Posterior vena cava (tissue), 2 donors: ENCODE measurements around the gene NXPH4. TPM values are rescaled to one million over a fixed set of nuclear protein-coding genes. Genes with fewer than 3 reads are reported as not detected.

ENCODE experiments used
- DNase-seq: peaks from one replicate; pipeline ENCODE4 v3.0.0-alpha.2; 2020; ENCODE audit warnings: low spot score
- intact Hi-C, 2 donors: fragments of 100-400 bp; cut with DNase I; formaldehyde crosslinking; loops; one replicate each; pipeline versions ENCODE4 v1.14.1 to v1.14.2; 2022 to 2023
- total RNA-seq, 2 donors: library from RNA; stranded (reverse); fragmentation: NEBNext Ultra II Directional; extraction: Animal tissue kit (Norgen Biotek cat#: 25700); gene quantifications; one replicate each; pipeline ENCODE4 v1.2.1, GENCODE V29; 2021
- donor health status: DM: yes; HTN: yes; CAD: no.
- donor health status: DM: yes; HTN: yes; CAD: no.

NXPH4 gene
- total RNA-seq, 2 donors from 2014 or later: 0.24 to 0.79 TPM

GRCh38 chr12:57213763-57214397, 2.7 kb upstream of the NXPH4 start:
- DNase-seq: no peak
- intact Hi-C loops: loop anchor here in 1 of 2 donors (2.0 kb wide), 1 partner anchor 25 kb away; no protein-coding TSS in a partner anchor

- DNase-seq: no peak
- intact Hi-C loops: no loop called here
These were observed 2.2 kb upstream of the NXPH4 start for GRCh38 chr12:57214398-57214781.

GRCh38 chr12:57215065-57215464, 1.5 kb upstream of the NXPH4 start:
- no peak for DNase-seq
- intact Hi-C loops: no loop called here

- no peak for DNase-seq
- intact Hi-C loops: no loop called here
These were observed 953 bp upstream of the NXPH4 start for GRCh38 chr12:57215668-57216013.

- intact Hi-C loops: no loop called here
- no peak for DNase-seq
These were observed 606 bp downstream of the NXPH4 start for GRCh38 chr12:57216921-57217879.

GRCh38 chr12:57218030-57218853, 1.6 kb downstream of the NXPH4 start:
- intact Hi-C loops: no loop called here
- DNase-seq: no peak

- intact Hi-C loops: no loop called here
- DNase-seq: no peak
These were observed 2.8 kb downstream of the NXPH4 start for GRCh38 chr12:57219205-57219992.

- no peak for DNase-seq
- intact Hi-C loops: no loop called here
These were observed 3.6 kb downstream of the NXPH4 start for GRCh38 chr12:57219993-57220754.

GRCh38 chr12:57220770-57221168, 4.2 kb downstream of the NXPH4 start:
- intact Hi-C loops: no loop called here
- DNase-seq: no peak

GRCh38 chr12:57221169-57221917, 4.7 kb downstream of the NXPH4 start:
- DNase-seq: no peak
- intact Hi-C loops: no loop called here

- intact Hi-C loops: no loop called here
- DNase-seq: no peak
These were observed 5.9 kb downstream of the NXPH4 start for GRCh38 chr12:57222286-57223190.

- no peak for DNase-seq
- intact Hi-C loops: no loop called here
These were observed 6.9 kb downstream of the NXPH4 start for GRCh38 chr12:57223191-57224165.

GRCh38 chr12:57224278-57224972, 7.8 kb downstream of the NXPH4 start:
- no peak for DNase-seq
- intact Hi-C loops: no loop called here

GRCh38 chr12:57224973-57225679, 8.5 kb downstream of the NXPH4 start:
- no peak for DNase-seq
- intact Hi-C loops: no loop called here
